T-helper 2 cell treated with Interferon-gamma antibody and Interleukin-4, amounts not matched to agents 5 μg/mL and 100 μg/mL, for 36 hours (primary cell): ENCODE data around the gene MED6.

Source experiments
- DNase-seq: peaks from one replicate; pipeline ENCODE4 v3.0.0; 2021; ENCODE audit warnings: low spot score
- H3K27ac Mint-ChIP-seq: one replicate; pipeline ENCODE4 v1.8.0; 2021; ENCODE audit warnings: mild to moderate bottlenecking, mixed read lengths
- H3K27me3 Mint-ChIP-seq: one replicate; pipeline ENCODE4 v1.8.0; 2021; ENCODE audit warnings: low read depth, mixed read lengths
- H3K36me3 Mint-ChIP-seq: one replicate; pipeline ENCODE4 v1.8.0; 2021; ENCODE audit warnings: low read depth, mixed read lengths
- H3K4me1 Mint-ChIP-seq: one replicate; pipeline ENCODE4 v1.8.0; 2021; ENCODE audit warnings: low read depth, mixed read lengths
- H3K4me3 Mint-ChIP-seq: one replicate; pipeline ENCODE4 v1.8.0; 2022; ENCODE audit warnings: mild to moderate bottlenecking, moderate library complexity, mixed read lengths
- H3K9me3 Mint-ChIP-seq: one replicate; pipeline ENCODE4 v1.8.0; 2021; ENCODE audit warnings: mixed read lengths

Gene MED6, protein sequence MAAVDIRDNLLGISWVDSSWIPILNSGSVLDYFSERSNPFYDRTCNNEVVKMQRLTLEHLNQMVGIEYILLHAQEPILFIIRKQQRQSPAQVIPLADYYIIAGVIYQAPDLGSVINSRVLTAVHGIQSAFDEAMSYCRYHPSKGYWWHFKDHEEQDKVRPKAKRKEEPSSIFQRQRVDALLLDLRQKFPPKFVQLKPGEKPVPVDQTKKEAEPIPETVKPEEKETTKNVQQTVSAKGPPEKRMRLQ

DNA sequence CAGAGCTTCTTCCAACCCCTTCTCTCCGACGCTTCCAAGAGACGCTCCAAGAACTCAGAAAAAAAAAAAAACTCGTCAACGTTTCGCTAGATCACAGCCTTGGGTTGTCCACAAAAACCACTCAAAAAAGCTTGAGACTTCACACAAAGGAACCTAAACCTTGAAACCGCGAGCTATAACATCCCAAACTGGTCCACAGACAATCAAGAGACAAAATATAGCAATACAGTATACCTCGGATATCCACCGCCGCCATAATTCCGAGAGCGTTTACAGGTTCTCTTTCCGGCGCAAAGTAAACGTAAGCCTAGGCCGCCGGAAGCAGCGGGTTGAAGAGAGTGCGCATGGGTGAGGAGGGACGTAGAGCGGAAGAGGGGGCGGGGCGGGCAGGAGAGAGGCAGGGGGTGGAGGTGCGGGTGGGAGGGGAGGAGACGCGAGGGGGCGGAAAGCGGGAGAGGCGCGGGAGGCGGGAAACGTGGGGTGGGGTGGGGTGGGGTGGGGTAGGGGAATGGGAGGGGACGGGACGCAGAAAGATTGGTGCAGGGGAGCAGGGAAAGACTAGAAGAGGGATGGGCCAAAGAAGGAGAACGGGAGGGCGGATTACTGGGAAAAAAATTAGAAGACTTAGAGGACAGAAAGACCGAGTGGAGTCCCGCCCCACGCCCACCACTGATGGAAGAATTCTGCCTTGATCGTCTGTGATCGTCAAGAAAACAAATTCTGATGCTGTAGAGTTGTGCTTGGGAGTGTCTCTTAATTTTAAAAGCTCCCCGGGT lies at the start of gene MED6:
TSS of gene MED6 (minus strand) at position 274 of the 776 bp plus-strand sequence. CDS start at position 256, 18 bp downstream.
- H3K4me1 Mint-ChIP-seq = peaks cover 32% of the 10 kb centered on the region
- H3K27ac Mint-ChIP-seq = peak within 1 kb of the TSS; percentile 97
- H3K27me3 Mint-ChIP-seq = peaks cover 9% of the 10 kb centered on the region
- H3K9me3 Mint-ChIP-seq = no peaks in the 10 kb centered on the region
- peak; percentile 89 for DNase-seq
- peaks cover 7% of the 10 kb centered on the region for H3K36me3 Mint-ChIP-seq
- H3K4me3 Mint-ChIP-seq = peak within 1 kb of the TSS; percentile 100

DNA sequence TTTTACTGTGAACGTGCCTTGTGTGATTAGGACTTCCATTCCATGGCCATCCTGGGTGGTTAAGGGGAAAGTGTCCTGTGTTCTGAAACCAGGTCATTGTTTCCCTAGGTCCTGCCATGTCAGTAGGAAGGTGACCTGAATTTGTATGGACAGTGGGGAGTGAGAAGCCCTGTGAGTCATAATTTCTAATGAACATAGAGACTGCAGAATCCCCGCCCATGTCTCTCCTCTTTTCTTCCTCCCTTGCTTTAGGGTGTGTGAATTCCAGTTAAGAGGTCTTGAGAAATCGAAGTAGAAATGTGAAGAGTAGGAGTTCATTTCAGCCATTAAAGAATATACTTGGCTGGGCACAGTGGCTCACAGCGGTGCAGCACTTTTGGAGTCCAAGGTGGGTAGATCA lies 49.3 kb upstream of the MED6 start:
- no peaks in the 10 kb centered on the region for H3K9me3 Mint-ChIP-seq
- peaks cover 53% of the 10 kb centered on the region for H3K36me3 Mint-ChIP-seq
- no peaks in the 10 kb centered on the region for H3K27me3 Mint-ChIP-seq
- H3K4me3 Mint-ChIP-seq = no peak overlapping the region
- H3K27ac Mint-ChIP-seq = no peak overlapping the region
- peaks cover 64% of the 10 kb centered on the region for H3K4me1 Mint-ChIP-seq
- no peak for DNase-seq

DNA sequence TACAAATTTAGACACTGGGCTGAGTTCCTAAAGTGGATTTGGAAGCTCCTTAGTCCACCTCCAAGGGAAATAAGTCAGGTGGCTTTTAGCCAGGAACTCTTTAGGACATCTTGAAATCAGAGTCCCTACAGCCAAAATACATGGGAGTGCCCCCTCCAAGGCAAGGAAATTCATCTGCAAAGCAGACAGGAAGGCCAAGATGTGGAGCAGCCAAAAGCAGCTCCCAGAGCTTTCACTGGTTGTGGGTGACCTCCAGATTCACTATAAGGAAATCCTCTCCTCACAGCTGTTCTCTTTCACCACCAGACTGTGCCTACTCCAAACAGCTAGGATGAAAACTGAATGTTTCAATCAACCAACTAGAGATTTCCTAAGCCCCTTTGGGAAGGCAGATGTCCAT lies 47.9 kb upstream of the MED6 start:
- no peak overlapping the region for H3K4me3 Mint-ChIP-seq
- DNase-seq = no peak
- no peaks in the 10 kb centered on the region for H3K27me3 Mint-ChIP-seq
- peaks cover 49% of the 10 kb centered on the region for H3K36me3 Mint-ChIP-seq
- H3K27ac Mint-ChIP-seq = no peak overlapping the region
- peaks cover 64% of the 10 kb centered on the region for H3K4me1 Mint-ChIP-seq
- H3K9me3 Mint-ChIP-seq = no peaks in the 10 kb centered on the region

DNA sequence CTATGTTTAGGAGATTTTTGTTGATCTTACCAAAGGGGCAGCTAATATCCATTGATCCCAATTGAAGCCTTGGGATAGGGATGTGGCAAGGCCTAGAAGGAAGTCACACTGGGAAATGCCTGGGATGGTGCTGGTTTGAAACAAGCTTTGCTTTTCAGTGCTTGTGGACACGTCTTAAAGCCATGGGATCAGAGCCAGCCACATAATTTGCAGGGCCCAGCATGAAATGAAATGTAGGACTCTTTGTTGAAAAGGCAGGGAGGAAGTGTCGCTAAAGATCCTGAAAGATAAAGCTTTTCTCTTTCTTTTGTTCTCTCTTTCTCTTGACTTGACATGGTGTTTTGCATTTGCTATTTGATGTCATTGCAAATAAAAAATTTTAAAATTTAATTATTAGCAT lies 46.2 kb upstream of the MED6 start:
- no peaks in the 10 kb centered on the region for H3K27me3 Mint-ChIP-seq
- peaks cover 58% of the 10 kb centered on the region for H3K4me1 Mint-ChIP-seq
- H3K27ac Mint-ChIP-seq = peak overlapping the region; percentile 62
- DNase-seq = no peak
- H3K4me3 Mint-ChIP-seq = peak overlapping the region; percentile 81
- H3K9me3 Mint-ChIP-seq = no peaks in the 10 kb centered on the region
- H3K36me3 Mint-ChIP-seq = peaks cover 38% of the 10 kb centered on the region

DNA sequence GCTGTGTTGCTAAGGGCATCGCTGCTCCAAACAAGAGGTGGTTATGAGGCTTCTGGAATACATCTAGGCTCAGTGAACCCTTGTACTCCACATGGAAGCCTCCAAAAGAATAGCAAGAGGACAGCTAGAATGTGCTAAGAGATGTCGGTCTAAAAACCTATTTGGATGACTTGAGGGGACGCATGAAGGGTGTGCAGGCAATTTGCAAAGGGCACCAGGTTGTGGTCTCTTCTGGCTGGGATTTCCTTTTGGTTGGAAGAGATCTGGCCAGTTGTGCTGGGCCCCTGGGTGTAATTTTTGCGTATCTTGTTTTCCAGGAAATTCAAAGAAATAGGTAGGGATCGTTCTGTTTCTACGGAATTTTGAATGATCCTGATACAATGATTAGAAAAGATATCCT lies 45.4 kb upstream of the MED6 start:
- H3K27me3 Mint-ChIP-seq = no peaks in the 10 kb centered on the region
- peaks cover 55% of the 10 kb centered on the region for H3K4me1 Mint-ChIP-seq
- H3K36me3 Mint-ChIP-seq = peaks cover 31% of the 10 kb centered on the region
- no peak for DNase-seq
- H3K27ac Mint-ChIP-seq = no peak overlapping the region
- H3K4me3 Mint-ChIP-seq = peak overlapping the region; percentile 81
- H3K9me3 Mint-ChIP-seq = no peaks in the 10 kb centered on the region

DNA sequence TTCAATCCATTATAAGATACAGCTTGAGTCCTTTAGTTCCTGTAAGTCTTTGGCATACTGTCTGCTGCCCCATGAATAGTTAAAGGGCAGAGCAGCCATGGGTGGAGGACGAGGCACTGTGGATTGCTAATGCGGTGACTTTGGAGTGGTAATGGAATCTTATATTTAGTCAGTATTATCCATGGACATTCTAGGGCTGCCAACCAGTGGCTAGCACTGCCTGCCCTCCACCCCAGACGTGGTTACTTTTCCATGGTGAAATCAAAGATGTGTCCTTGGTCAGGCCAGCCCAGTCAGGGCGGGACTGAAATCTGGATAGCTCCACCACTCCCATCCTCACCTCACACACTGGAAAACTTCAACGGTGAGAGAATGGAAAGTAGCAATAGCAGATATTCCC lies 43.5 kb upstream of the MED6 start:
- no peak for DNase-seq
- Mint-ChIP-seq H3K36me3 (peaks cover 21% of the 10 kb centered on the region), H3K27me3 (no peaks in the 10 kb centered on the region), H3K9me3 (no peaks in the 10 kb centered on the region), H3K4me3 (peak overlapping the region; percentile 88), H3K27ac (peak overlapping the region; percentile 83), H3K4me1 (peaks cover 60% of the 10 kb centered on the region)

DNA sequence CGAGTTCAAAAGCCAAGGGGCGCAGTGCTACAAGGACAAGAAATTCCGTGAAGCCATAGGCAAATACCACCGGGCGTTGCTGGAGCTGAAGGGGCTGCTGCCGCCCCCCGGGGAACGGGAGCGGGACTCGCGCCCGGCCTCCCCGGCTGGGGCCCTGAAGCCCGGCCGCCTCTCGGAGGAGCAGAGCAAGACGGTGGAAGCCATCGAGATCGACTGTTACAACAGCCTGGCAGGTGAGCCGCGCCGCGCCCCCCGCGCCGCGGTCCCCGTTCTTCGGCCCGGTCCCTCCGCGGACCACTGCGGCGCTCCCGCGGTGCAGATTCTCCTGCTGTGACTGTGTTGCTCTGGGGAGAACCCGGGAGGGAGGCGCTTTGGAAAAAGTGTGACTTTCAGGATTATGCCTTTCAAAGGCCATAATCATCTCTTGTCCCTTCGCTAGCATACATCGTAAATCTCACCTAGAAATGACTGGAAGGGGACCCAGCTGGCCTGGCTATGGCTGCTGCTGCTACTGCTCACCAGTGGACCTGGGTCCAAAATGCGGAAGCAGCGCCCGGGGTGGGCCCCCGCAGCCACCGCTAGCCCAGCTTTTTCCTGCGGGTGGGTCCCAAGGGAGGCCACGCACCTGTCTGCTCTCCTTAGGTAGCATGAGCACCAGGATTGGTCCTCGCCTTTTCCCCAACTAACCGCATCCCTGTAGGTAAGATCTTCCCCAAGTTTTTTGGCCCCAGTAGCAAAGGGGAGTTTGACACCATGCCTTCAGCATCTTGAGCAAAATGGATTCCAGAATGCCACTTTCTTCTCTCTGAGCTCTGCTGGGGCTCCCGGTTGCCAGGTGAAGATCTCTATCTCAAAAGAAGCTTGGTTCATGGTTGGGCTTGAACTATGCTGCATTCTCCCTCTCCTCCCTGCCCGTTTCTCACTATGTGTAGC lies 42.1 kb upstream of the MED6 start:
- peaks cover 13% of the 10 kb centered on the region for H3K36me3 Mint-ChIP-seq
- H3K27ac Mint-ChIP-seq = peak overlapping the region; percentile 83
- DNase-seq = peak; percentile 29
- peak overlapping the region; percentile 88 for H3K4me3 Mint-ChIP-seq
- no peaks in the 10 kb centered on the region for H3K9me3 Mint-ChIP-seq
- no peaks in the 10 kb centered on the region for H3K27me3 Mint-ChIP-seq
- H3K4me1 Mint-ChIP-seq = peaks cover 59% of the 10 kb centered on the region

DNA sequence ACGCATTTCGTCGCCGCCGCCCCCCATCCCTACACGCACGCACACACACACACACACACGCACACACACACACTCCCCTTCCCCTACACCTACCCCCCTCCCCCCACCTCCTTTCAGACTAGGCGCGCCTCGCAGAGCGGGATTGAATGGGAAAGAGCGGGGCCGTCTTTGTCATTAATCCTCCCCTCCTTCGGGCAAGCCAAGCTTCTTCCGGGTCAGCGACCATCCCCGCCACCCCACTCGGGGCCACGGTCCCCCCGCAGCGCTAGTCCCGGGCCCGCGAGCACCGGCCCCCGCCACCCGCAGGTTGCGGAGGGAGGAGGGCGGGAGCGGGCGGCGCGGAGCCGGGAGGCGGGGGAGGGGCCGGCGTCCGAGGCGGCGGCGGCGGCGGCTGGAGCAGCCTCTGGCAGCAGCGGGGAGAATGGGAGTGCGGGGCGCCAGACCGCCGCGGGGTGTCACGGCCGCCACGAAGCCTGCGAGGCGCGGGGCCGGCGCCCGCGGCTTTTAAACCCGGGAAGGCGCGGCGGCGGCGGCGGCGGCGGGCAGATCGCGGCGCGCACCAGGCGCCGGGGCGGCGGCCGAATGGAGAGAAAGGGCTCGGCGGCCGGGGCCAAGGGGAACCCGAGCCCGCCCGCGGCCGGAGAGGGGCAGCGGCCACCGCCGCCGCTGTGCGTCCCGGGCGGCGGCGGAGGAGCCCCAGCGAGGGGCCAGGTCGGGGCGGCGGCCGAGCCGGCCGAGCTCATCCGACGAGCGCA lies 41.3 kb upstream of the MED6 start, which contains the start of gene TTC9:
TSS of gene TTC9 (plus strand) at position 369 of the 755 bp plus-strand sequence. CDS start at position 583, 214 bp downstream.
- Mint-ChIP-seq H3K4me1 (peaks cover 55% of the 10 kb centered on the region), H3K9me3 (no peaks in the 10 kb centered on the region), H3K36me3 (peaks cover 10% of the 10 kb centered on the region), H3K27me3 (no peaks in the 10 kb centered on the region), H3K4me3 (peak within 1 kb of the TSS; percentile 93), H3K27ac (peak within 1 kb of the TSS; percentile 91)
- DNase-seq = peak; percentile 23

DNA sequence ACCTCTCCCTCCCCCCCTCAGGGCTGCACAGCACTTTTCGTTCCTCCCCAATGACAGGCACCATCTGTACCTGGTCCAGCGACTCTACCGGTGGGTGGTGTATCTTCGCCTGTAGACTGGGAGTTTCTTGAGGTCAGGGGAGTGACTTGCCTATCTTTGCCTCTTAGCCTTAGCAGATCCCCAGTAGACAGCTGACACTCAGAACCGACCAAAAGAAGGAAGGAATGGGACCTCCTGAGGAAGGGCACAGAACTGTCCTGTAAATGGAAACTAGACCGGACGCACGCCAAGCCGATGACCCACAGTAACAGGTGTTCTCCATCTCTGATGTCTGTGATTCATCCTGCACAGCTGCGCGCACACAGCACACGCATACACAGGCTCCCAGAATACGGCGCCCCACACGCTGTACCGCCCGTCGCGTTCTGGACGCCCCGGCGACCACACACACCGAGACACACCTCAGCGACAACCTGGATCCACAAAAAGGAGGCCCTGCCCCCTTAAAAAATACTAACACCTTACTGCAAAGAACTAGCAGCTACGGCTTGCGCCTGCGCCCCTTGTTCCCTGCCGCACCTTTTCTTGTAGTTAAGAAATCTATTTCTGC lies 40.6 kb upstream of the MED6 start:
- Mint-ChIP-seq H3K4me1 (peaks cover 48% of the 10 kb centered on the region), H3K27ac (peak overlapping the region; percentile 91), H3K9me3 (peaks cover 2% of the 10 kb centered on the region), H3K4me3 (peak overlapping the region; percentile 93), H3K36me3 (peaks cover 5% of the 10 kb centered on the region), H3K27me3 (no peaks in the 10 kb centered on the region)
- DNase-seq = peak; percentile 44

DNA sequence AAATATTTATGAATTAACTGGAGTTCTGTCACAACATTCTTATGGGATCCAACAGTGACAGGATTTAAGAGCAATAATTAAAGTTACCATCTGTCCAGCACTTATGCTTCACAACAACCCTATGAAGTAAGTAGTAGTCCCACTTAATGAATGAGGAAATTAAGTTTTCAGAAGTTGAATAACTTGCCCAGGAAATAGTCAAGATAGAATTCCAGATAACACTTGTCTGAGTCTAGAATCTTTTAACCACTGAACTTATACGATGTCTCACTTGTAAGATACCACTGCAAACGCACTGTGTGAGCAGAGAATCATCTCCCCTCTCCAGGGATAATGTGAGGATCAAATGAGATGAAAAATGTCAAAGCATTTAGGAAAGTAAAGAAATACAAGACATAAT lies 38.0 kb upstream of the MED6 start:
- Mint-ChIP-seq H3K4me3 (no peak overlapping the region), H3K27ac (no peak overlapping the region), H3K4me1 (peaks cover 27% of the 10 kb centered on the region), H3K27me3 (no peaks in the 10 kb centered on the region), H3K9me3 (peaks cover 5% of the 10 kb centered on the region), H3K36me3 (peaks cover 3% of the 10 kb centered on the region)
- DNase-seq = no peak

DNA sequence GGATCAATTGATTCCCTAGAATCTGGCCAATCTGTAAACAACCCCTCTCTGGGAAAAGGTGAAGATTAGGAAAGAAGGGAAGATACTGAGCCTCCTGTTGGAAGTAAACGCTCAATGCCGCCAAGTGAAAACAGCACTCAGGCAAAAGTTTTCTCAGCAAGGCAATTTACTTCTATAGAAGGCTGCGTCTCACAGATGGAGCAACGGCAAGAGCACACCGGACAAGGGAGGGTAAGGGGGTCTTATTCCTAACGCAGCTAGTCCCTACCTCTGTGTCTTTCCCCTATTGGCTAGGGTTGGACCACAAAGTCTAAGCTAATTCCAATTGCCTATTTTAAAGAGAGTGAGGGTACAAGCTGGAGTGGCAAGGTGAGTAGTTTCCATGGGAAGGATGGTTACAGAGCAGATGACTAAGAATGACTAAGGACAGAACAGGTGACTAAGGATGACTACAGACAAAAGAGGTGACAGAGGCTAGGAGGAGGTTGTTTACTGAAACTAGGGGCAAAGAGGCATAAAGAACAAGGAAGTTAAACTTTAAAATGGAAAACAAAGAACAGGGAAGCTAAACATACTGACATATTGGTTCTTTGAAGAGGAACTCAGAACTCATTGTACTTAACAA lies 35.6 kb upstream of the MED6 start:
- Mint-ChIP-seq H3K27ac (no peak overlapping the region), H3K9me3 (peaks cover 5% of the 10 kb centered on the region), H3K4me3 (no peak overlapping the region), H3K4me1 (peaks cover 19% of the 10 kb centered on the region), H3K27me3 (peaks cover 4% of the 10 kb centered on the region), H3K36me3 (no peaks in the 10 kb centered on the region)
- DNase-seq = no peak

DNA sequence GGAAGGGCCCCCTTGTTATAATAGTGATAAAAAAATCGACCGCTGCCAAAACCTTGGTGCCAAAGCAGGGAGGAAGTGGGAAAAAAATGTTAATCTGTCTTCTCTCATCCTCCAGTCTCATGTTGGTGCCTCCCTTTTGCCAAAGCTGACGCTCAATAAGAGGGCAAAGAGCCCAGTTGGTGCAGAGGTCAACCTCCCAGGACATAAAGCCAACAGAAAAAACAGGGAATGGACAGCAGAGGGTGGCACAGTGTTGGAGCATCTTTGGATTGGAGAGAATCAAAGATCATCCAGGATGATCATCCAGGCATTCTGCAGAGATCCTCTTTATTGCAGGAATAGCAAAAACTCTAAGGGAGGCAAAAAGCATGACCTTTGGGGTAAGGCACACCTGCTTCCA lies 31.5 kb upstream of the MED6 start:
- Mint-ChIP-seq H3K36me3 (no peaks in the 10 kb centered on the region), H3K4me3 (no peak overlapping the region), H3K27me3 (peaks cover 6% of the 10 kb centered on the region), H3K27ac (no peak overlapping the region), H3K9me3 (peaks cover 13% of the 10 kb centered on the region), H3K4me1 (no peaks in the 10 kb centered on the region)
- DNase-seq = no peak
